ENCODE results near the gene CROCC2. TPM values are rescaled to one million over a fixed set of nuclear protein-coding genes. Genes with fewer than 3 reads are reported as not detected.

Gene CROCC2
- total RNA-seq, 1 donor from 2014 or later = not detected

- no peak overlapping the region for H3K27ac Mint-ChIP-seq (ENCODE audit: unreplicated experiment)
- TF ChIP-seq, protein P1, sequence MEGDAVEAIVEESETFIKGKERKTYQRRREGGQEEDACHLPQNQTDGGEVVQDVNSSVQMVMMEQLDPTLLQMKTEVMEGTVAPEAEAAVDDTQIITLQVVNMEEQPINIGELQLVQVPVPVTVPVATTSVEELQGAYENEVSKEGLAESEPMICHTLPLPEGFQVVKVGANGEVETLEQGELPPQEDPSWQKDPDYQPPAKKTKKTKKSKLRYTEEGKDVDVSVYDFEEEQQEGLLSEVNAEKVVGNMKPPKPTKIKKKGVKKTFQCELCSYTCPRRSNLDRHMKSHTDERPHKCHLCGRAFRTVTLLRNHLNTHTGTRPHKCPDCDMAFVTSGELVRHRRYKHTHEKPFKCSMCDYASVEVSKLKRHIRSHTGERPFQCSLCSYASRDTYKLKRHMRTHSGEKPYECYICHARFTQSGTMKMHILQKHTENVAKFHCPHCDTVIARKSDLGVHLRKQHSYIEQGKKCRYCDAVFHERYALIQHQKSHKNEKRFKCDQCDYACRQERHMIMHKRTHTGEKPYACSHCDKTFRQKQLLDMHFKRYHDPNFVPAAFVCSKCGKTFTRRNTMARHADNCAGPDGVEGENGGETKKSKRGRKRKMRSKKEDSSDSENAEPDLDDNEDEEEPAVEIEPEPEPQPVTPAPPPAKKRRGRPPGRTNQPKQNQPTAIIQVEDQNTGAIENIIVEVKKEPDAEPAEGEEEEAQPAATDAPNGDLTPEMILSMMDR (IDR thresholded peaks at IDR 0.05; ENCODE audit: unreplicated experiment) = no peak
- H3K9me3 Mint-ChIP-seq (ENCODE audit: unreplicated experiment) = no peaks in the 10 kb centered on the region
- no peak for DNase-seq (ENCODE audit: low spot score)
- H3K36me3 Mint-ChIP-seq (ENCODE audit: low read depth, unreplicated experiment) = no peaks in the 10 kb centered on the region
- H3K4me3 Mint-ChIP-seq (ENCODE audit: unreplicated experiment) = no peak overlapping the region
- H3K27me3 Mint-ChIP-seq (ENCODE audit: unreplicated experiment) = peaks cover 7% of the 10 kb centered on the region
- H3K4me1 Mint-ChIP-seq (ENCODE audit: unreplicated experiment) = no peaks in the 10 kb centered on the region
Measured at GRCh38 chr2:240990726-240991377, 84.7 kb downstream of the CROCC2 start.

DNA sequence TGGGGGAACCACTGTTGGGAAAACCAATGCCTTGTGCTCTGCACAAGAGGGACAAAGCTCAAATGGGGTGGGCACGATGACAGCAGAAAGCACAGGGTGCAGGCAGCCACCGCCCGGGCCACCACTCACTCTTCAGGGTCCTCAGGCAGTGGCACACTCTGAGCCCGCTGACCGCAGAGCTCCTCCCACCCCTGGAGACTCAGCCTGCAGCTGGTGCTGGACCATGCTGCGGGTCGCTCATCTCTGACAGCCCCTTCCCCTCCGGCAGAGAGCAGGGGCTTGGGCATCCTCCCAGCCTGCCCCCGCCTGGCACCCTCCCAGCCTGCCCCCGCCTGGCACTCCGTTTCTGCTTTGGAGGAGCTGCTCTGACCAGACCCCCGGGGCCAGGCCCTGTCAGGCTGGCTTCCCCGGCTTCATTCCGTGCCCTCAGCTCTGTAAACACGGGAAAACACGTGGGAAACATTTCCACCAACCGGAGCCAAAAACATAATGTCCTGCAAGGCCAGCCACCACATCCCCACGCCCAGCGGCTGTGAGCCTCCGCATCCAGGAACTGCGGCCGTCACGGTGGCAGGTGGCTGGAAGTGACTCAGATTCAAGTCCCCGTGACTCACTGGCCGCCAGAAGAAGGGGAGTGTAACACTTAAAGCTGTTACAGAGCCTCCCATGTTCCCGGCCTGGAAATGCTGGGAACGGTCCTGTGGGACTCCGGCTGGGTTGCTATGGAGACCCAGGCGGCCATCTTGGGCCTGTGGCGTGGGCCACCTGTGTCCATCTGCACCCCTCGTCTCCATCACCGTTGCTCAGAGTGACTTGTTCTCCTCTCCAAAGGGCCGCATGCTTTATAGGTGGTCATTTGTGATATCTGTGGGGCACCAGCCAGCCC is 85.5 kb downstream of the CROCC2 start:
- H3K4me3 Mint-ChIP-seq (ENCODE audit: unreplicated experiment) = no peak overlapping the region
- H3K36me3 Mint-ChIP-seq (ENCODE audit: low read depth, unreplicated experiment) = no peaks in the 10 kb centered on the region
- no peak for DNase-seq (ENCODE audit: low spot score)
- H3K27ac Mint-ChIP-seq (ENCODE audit: unreplicated experiment) = no peak overlapping the region
- H3K9me3 Mint-ChIP-seq (ENCODE audit: unreplicated experiment) = no peaks in the 10 kb centered on the region
- TF ChIP-seq, protein P1 (IDR thresholded peaks at IDR 0.05; ENCODE audit: unreplicated experiment) = no peak
- H3K27me3 Mint-ChIP-seq (ENCODE audit: unreplicated experiment) = peaks cover 8% of the 10 kb centered on the region
- H3K4me1 Mint-ChIP-seq (ENCODE audit: unreplicated experiment) = no peaks in the 10 kb centered on the region

- Mint-ChIP-seq H3K36me3 (ENCODE audit: low read depth, unreplicated experiment) (no peaks in the 10 kb centered on the region), H3K27ac (ENCODE audit: unreplicated experiment) (no peak overlapping the region), H3K27me3 (ENCODE audit: unreplicated experiment) (peaks cover 9% of the 10 kb centered on the region), H3K9me3 (ENCODE audit: unreplicated experiment) (no peaks in the 10 kb centered on the region), H3K4me3 (ENCODE audit: unreplicated experiment) (no peak overlapping the region), H3K4me1 (ENCODE audit: unreplicated experiment) (no peaks in the 10 kb centered on the region)
- TF ChIP-seq, protein P1 (IDR thresholded peaks at IDR 0.05; ENCODE audit: unreplicated experiment) = no peak
- no peak for DNase-seq (ENCODE audit: low spot score)
Measured at GRCh38 chr2:240992572-240993291, 86.6 kb downstream of the CROCC2 start.

GRCh38 chr2:240993446-240994170 is 87.5 kb downstream of the CROCC2 start:
- no peak overlapping the region for H3K4me3 Mint-ChIP-seq (ENCODE audit: unreplicated experiment)
- H3K27me3 Mint-ChIP-seq (ENCODE audit: unreplicated experiment) = peaks cover 9% of the 10 kb centered on the region
- no peak overlapping the region for H3K27ac Mint-ChIP-seq (ENCODE audit: unreplicated experiment)
- TF ChIP-seq, protein P1 (IDR thresholded peaks at IDR 0.05; ENCODE audit: unreplicated experiment) = no peak
- no peaks in the 10 kb centered on the region for H3K4me1 Mint-ChIP-seq (ENCODE audit: unreplicated experiment)
- H3K9me3 Mint-ChIP-seq (ENCODE audit: unreplicated experiment) = no peaks in the 10 kb centered on the region
- DNase-seq (ENCODE audit: low spot score) = no peak
- no peaks in the 10 kb centered on the region for H3K36me3 Mint-ChIP-seq (ENCODE audit: low read depth, unreplicated experiment)
